ENCODE results near the gene SAFB2. TPM values are rescaled to one million over a fixed set of nuclear protein-coding genes. Genes with fewer than 3 reads are reported as not detected.
"Not testable (repeated sequence)": the region's sequence is repeated elsewhere in the genome, so short reads cannot be mapped to it uniquely, and the experiment has no call there.

SAFB2 gene
- total RNA-seq, 1 donor from 2014 or later, result 40.5 TPM

GRCh38 chr19:5615756-5616327 lies 6.7 kb downstream of the SAFB2 start:
- Histone ChIP-seq H3K4me3 (no peak overlapping the region), H3K27me3 (ENCODE audit: low read depth) (no peaks in the 10 kb centered on the region), H3K4me1 (peaks cover 58% of the 10 kb centered on the region), H3K36me3 (peaks cover 89% of the 10 kb centered on the region), H3K27ac (replicated peaks) (no peak overlapping the region), H3K9me3 (replicated peaks) (no peaks in the 10 kb centered on the region)
- intact Hi-C loops (cut with micrococcal nuclease), result no loop called here
- DNase-seq, result no peak
- TF ChIP-seq CTCF (IDR thresholded peaks at IDR 0.05; ENCODE audit: borderline replicate concordance), result no peak

- Histone ChIP-seq H3K4me3 (no peak overlapping the region), H3K9me3 (replicated peaks) (no peaks in the 10 kb centered on the region), H3K27ac (replicated peaks) (peak overlapping the region; percentile 18), H3K4me1 (peaks cover 33% of the 10 kb centered on the region), H3K36me3 (peaks cover 91% of the 10 kb centered on the region), H3K27me3 (ENCODE audit: low read depth) (no peaks in the 10 kb centered on the region)
- no peak for DNase-seq
- no peak for TF ChIP-seq CTCF (IDR thresholded peaks at IDR 0.05; ENCODE audit: borderline replicate concordance)
- intact Hi-C loops (cut with micrococcal nuclease), result no loop called here
Observed at GRCh38 chr19:5612891-5613865, 9.4 kb downstream of the SAFB2 start.

- intact Hi-C loops (cut with micrococcal nuclease), result no loop called here
- no peak overlapping the region for H3K4me3 ChIP-seq
- H3K27me3 ChIP-seq (ENCODE audit: low read depth), result no peaks in the 10 kb centered on the region
- DNase-seq, result no peak
- H3K9me3 ChIP-seq (replicated peaks), result no peaks in the 10 kb centered on the region
- H3K4me1 ChIP-seq, result peaks cover 28% of the 10 kb centered on the region
- H3K36me3 ChIP-seq, result peaks cover 92% of the 10 kb centered on the region
- TF ChIP-seq CTCF (IDR thresholded peaks at IDR 0.05; ENCODE audit: borderline replicate concordance), result no peak
- H3K27ac ChIP-seq (replicated peaks), result no peak overlapping the region
Observed at GRCh38 chr19:5609881-5610448, 12.6 kb downstream of the SAFB2 start.

GRCh38 chr19:5608766-5609165 lies 13.8 kb downstream of the SAFB2 start:
- H3K27me3 ChIP-seq (ENCODE audit: low read depth); H3K4me3 ChIP-seq; intact Hi-C loops (cut with micrococcal nuclease); H3K9me3 ChIP-seq (replicated peaks); H3K27ac ChIP-seq (replicated peaks); DNase-seq: not testable (repeated sequence)
- peaks cover 28% of the 10 kb centered on the region for H3K4me1 ChIP-seq
- peaks cover 92% of the 10 kb centered on the region for H3K36me3 ChIP-seq

GRCh38 chr19:5608291-5608690 lies 14.3 kb downstream of the SAFB2 start:
- Histone ChIP-seq H3K4me1 (peaks cover 24% of the 10 kb centered on the region), H3K9me3 (replicated peaks) (no peaks in the 10 kb centered on the region), H3K27me3 (ENCODE audit: low read depth) (no peaks in the 10 kb centered on the region), H3K4me3 (no peak overlapping the region), H3K36me3 (peaks cover 92% of the 10 kb centered on the region), H3K27ac (replicated peaks) (no peak overlapping the region)
- no peak for DNase-seq
- intact Hi-C loops (cut with micrococcal nuclease), result no loop called here
- no peak for TF ChIP-seq CTCF (IDR thresholded peaks at IDR 0.05; ENCODE audit: borderline replicate concordance)

All from left ventricle myocardium inferior (tissue), 1 donor.